ENCODE measurements around the gene AFDN. TPM values are rescaled to one million over a fixed set of nuclear protein-coding genes. Genes with fewer than 3 reads are reported as not detected.

AFDN gene
- total RNA-seq, 4 donors from 2014 or later = 148 to 371 (median 204) TPM

- Histone ChIP-seq H3K36me3 (peaks cover 0 to 11% (median 1%) of the 10 kb centered on the region in 4 donors), H3K27ac (no peak overlapping the region), H3K4me1 (peaks cover 0 to 10% (median 5%) of the 10 kb centered on the region in 4 donors), H3K4me3 (no peak overlapping the region), H3K9me3 (no peaks in the 10 kb centered on the region), H3K27me3 (no peaks in the 10 kb centered on the region)
- no peak for TF ChIP-seq POLR2A (IDR thresholded peaks at IDR 0.05)
- intact Hi-C loops (cut with DNase I; ENCODE audit: low total_unique reads) = no loop called here
- WGBS, 2 donors (ENCODE audit: low coverage in 1 of 2) = 76 to 90% methylated on average over 4 to 5 of the region's 5 CpGs
- in situ Hi-C loops (cut with MboI; ENCODE audit: low pct_ligation_motif_present in 1 of 4, low pct_unique_long_range_greater_than_20kb in 1 of 4, low sequenced_read_pairs in 3 of 4) = loop anchor here in 2 of 4 donors (25.0 kb wide), 1 partner anchor 133 kb away; no protein-coding TSS in a partner anchor
- no peak for DNase-seq
These were observed 78.1 kb downstream of the AFDN start for GRCh38 chr6:167904791-167905190.

GRCh38 chr6:167906899-167907298 lies 80.2 kb downstream of the AFDN start:
- H3K9me3 ChIP-seq = no peaks in the 10 kb centered on the region
- intact Hi-C loops (cut with DNase I; ENCODE audit: low total_unique reads) = no loop called here
- peaks cover 0 to 24% (median 4%) of the 10 kb centered on the region in 4 donors for H3K36me3 ChIP-seq
- in situ Hi-C loops (cut with MboI; ENCODE audit: low pct_ligation_motif_present in 1 of 4, low pct_unique_long_range_greater_than_20kb in 1 of 4, low sequenced_read_pairs in 3 of 4) = loop anchor here in 2 of 4 donors (25.0 kb wide), 1 partner anchor 130 kb away; no protein-coding TSS in a partner anchor
- DNase-seq = peak; percentile 74
- H3K4me3 ChIP-seq = peak overlapping the region in 1 of 4 donors; percentile 18
- H3K4me1 ChIP-seq = peaks cover 0 to 10% (median 5%) of the 10 kb centered on the region in 4 donors
- WGBS, 2 donors (ENCODE audit: low coverage in 1 of 2) = 46 to 54% methylated on average over 8 to 10 of the region's 10 CpGs
- H3K27me3 ChIP-seq = no peaks in the 10 kb centered on the region
- peak; percentile 39 for TF ChIP-seq EP300 (IDR thresholded peaks at IDR 0.05; ENCODE audit: low read depth)
- TF ChIP-seq POLR2AphosphoS5 (IDR thresholded peaks at IDR 0.05) = peak in 2 of 3 donors; percentile 76
- peak; percentile 53 for TF ChIP-seq POLR2A (IDR thresholded peaks at IDR 0.05)
- TF ChIP-seq CTCF (IDR thresholded peaks at IDR 0.05) = peak in 2 of 5 experiments; percentile 9 to 46
- H3K27ac ChIP-seq = peak overlapping the region; percentile 46 to 75 (median 63)

GRCh38 chr6:167907837-167908681 lies 81.3 kb downstream of the AFDN start:
- in situ Hi-C loops (cut with MboI; ENCODE audit: low pct_ligation_motif_present in 1 of 4, low pct_unique_long_range_greater_than_20kb in 1 of 4, low sequenced_read_pairs in 3 of 4) = loop anchor here in 2 of 4 donors (25.0 kb wide), 1 partner anchor 129 kb away; no protein-coding TSS in a partner anchor
- H3K4me3 ChIP-seq = no peak overlapping the region
- H3K36me3 ChIP-seq = peaks cover 0 to 15% (median 2%) of the 10 kb centered on the region in 4 donors
- intact Hi-C loops (cut with DNase I; ENCODE audit: low total_unique reads) = no loop called here
- H3K27me3 ChIP-seq = no peaks in the 10 kb centered on the region
- H3K9me3 ChIP-seq = no peaks in the 10 kb centered on the region
- 32 to 55% methylated on average over 6 to 7 of the region's 7 CpGs for WGBS, 2 donors (ENCODE audit: low coverage in 1 of 2)
- TF ChIP-seq CTCF (IDR thresholded peaks at IDR 0.05) (peak; percentile 19 to 67 (median 58)), POLR2AphosphoS5 (IDR thresholded peaks at IDR 0.05) (no peak), POLR2A (IDR thresholded peaks at IDR 0.05) (no peak)
- peaks cover 0 to 19% (median 5%) of the 10 kb centered on the region in 4 donors for H3K4me1 ChIP-seq
- H3K27ac ChIP-seq = peak overlapping the region in 3 of 4 donors; percentile 35 to 75 (median 65)
- DNase-seq = peak; percentile 38

- Histone ChIP-seq H3K27me3 (no peaks in the 10 kb centered on the region), H3K4me3 (no peak overlapping the region), H3K27ac (no peak overlapping the region), H3K4me1 (peaks cover 0 to 19% (median 5%) of the 10 kb centered on the region in 4 donors), H3K9me3 (no peaks in the 10 kb centered on the region), H3K36me3 (peaks cover 0 to 29% (median 4%) of the 10 kb centered on the region in 4 donors)
- DNase-seq = no peak
- in situ Hi-C loops (cut with MboI; ENCODE audit: low pct_ligation_motif_present in 1 of 4, low pct_unique_long_range_greater_than_20kb in 1 of 4, low sequenced_read_pairs in 3 of 4) = loop anchor here in 2 of 4 donors (25.0 kb wide), 1 partner anchor 127 kb away; no protein-coding TSS in a partner anchor
- TF ChIP-seq POLR2AphosphoS5 (IDR thresholded peaks at IDR 0.05) (no peak), CTCF (IDR thresholded peaks at IDR 0.05) (no peak), POLR2A (IDR thresholded peaks at IDR 0.05) (no peak), EP300 (IDR thresholded peaks at IDR 0.05; ENCODE audit: low read depth) (no peak)
- intact Hi-C loops (cut with DNase I; ENCODE audit: low total_unique reads) = no loop called here
These were observed 83.3 kb downstream of the AFDN start for GRCh38 chr6:167910007-167910406.
